Measurements from ENCODE around the gene SPNS1. TPM values are rescaled to one million over a fixed set of nuclear protein-coding genes. Genes with fewer than 3 reads are reported as not detected.

The SPNS1 gene
- total RNA-seq, 1 experiment from 2014 or later = 61.3 TPM

DNA sequence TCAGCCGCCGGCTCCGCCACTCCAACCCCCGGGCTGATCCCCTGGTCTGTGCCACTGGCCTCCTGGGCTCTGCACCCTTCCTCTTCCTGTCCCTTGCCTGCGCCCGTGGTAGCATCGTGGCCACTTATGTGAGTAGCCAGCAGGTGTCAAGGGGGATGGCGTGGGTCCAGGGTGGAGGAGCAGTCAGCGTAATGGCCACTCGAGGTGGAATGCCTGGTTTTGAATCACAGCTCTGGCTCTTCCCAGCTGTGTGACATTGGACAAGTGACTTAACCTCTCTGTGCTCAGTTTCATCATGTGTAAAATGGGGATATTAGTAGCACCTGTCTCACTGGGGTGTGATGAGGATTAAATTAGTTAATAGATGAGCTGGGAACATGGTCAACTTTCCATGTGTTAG, 7.8 kb downstream of the SPNS1 start:
- H3K27ac Mint-ChIP-seq (ENCODE audit: unreplicated experiment) = no peak overlapping the region
- no peaks in the 10 kb centered on the region for H3K27me3 Mint-ChIP-seq (ENCODE audit: insufficient read depth, unreplicated experiment)
- TF ChIP-seq, protein P1, sequence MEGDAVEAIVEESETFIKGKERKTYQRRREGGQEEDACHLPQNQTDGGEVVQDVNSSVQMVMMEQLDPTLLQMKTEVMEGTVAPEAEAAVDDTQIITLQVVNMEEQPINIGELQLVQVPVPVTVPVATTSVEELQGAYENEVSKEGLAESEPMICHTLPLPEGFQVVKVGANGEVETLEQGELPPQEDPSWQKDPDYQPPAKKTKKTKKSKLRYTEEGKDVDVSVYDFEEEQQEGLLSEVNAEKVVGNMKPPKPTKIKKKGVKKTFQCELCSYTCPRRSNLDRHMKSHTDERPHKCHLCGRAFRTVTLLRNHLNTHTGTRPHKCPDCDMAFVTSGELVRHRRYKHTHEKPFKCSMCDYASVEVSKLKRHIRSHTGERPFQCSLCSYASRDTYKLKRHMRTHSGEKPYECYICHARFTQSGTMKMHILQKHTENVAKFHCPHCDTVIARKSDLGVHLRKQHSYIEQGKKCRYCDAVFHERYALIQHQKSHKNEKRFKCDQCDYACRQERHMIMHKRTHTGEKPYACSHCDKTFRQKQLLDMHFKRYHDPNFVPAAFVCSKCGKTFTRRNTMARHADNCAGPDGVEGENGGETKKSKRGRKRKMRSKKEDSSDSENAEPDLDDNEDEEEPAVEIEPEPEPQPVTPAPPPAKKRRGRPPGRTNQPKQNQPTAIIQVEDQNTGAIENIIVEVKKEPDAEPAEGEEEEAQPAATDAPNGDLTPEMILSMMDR (IDR thresholded peaks at IDR 0.05; ENCODE audit: insufficient read depth in 1 of 2, low read depth in 1 of 2, low read length in 1 of 2, severe bottlenecking in 1 of 2, unreplicated experiment in 1 of 2) = no peak
- ChIA-PET POLR2A (no interaction called here), CTCF (no interaction called here)
- no peaks in the 10 kb centered on the region for H3K9me3 Mint-ChIP-seq (ENCODE audit: unreplicated experiment)
- Histone ChIP-seq H3K27me3 (replicated peaks; ENCODE audit: control insufficient read depth, insufficient read depth, low read length) (no peaks in the 10 kb centered on the region), H3K4me1 (no peaks in the 10 kb centered on the region), H3K4me3 (ENCODE audit: low read depth, low read length) (no peak overlapping the region), H3K9me3 (no peaks in the 10 kb centered on the region), H3K36me3 (ENCODE audit: control insufficient read depth, insufficient read depth, low read length) (peaks cover 1% of the 10 kb centered on the region)
- H3K4me3 Mint-ChIP-seq (ENCODE audit: unreplicated experiment) = no peak overlapping the region
- no TSS peak for BruUV-seq (replicated peaks)
- peaks cover 7% of the 10 kb centered on the region for H3K4me1 Mint-ChIP-seq (ENCODE audit: low read depth, unreplicated experiment)
- peaks cover 17% of the 10 kb centered on the region for H3K36me3 Mint-ChIP-seq (ENCODE audit: insufficient read depth, unreplicated experiment)
- intact Hi-C loops (cut with micrococcal nuclease; ENCODE audit: unreplicated experiment) = no loop called here
- no peak for DNase-seq

DNA sequence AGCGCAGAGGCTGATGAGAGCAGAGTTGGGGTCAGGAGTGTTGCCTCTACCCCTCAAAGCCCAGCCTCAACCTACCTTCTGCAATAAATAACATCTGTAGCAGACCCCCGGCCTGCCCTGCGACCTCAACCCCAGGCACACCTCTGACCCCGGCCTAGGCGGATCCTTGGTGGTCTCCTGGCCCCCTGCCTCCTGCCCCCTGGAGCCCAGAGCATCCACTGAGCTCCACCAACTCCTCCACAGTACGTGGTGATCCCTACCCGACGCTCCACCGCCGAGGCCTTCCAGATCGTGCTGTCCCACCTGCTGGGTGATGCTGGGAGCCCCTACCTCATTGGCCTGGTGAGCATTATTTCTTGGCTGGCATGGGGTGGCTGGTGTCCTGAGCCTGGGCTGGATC, 8.4 kb downstream of the SPNS1 start:
- Mint-ChIP-seq H3K36me3 (ENCODE audit: insufficient read depth, unreplicated experiment) (peaks cover 17% of the 10 kb centered on the region), H3K9me3 (ENCODE audit: unreplicated experiment) (no peaks in the 10 kb centered on the region), H3K4me1 (ENCODE audit: low read depth, unreplicated experiment) (peaks cover 7% of the 10 kb centered on the region), H3K4me3 (ENCODE audit: unreplicated experiment) (no peak overlapping the region), H3K27me3 (ENCODE audit: insufficient read depth, unreplicated experiment) (no peaks in the 10 kb centered on the region), H3K27ac (ENCODE audit: unreplicated experiment) (no peak overlapping the region)
- no TSS peak for BruUV-seq (replicated peaks)
- POLR2A ChIA-PET = no interaction called here
- no peak for DNase-seq
- TF ChIP-seq, protein P1 (IDR thresholded peaks at IDR 0.05; ENCODE audit: insufficient read depth in 1 of 2, low read depth in 1 of 2, low read length in 1 of 2, severe bottlenecking in 1 of 2, unreplicated experiment in 1 of 2) = no peak
- Histone ChIP-seq H3K4me1 (no peaks in the 10 kb centered on the region), H3K27me3 (replicated peaks; ENCODE audit: control insufficient read depth, insufficient read depth, low read length) (no peaks in the 10 kb centered on the region), H3K36me3 (ENCODE audit: control insufficient read depth, insufficient read depth, low read length) (peaks cover 1% of the 10 kb centered on the region), H3K9me3 (no peaks in the 10 kb centered on the region), H3K4me3 (ENCODE audit: low read depth, low read length) (no peak overlapping the region)
- CTCF ChIA-PET = no interaction called here
- intact Hi-C loops (cut with micrococcal nuclease; ENCODE audit: unreplicated experiment) = no loop called here

DNA sequence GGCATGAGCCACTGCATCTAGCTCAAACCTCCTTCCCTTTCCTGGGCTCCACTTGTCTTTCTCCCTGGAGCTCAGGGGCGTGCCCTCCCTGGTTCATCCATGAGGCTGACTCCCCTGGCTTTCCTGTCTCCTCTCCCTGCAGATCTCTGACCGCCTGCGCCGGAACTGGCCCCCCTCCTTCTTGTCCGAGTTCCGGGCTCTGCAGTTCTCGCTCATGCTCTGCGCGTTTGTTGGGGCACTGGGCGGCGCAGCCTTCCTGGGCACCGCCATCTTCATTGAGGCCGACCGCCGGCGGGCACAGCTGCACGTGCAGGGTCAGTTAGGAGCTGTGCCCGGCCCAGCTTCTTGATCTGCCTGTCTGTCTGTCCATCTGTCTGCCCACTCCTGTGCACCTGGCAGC, 9.1 kb downstream of the SPNS1 start:
- POLR2A ChIA-PET = no interaction called here
- TF ChIP-seq, protein P1 (IDR thresholded peaks at IDR 0.05; ENCODE audit: insufficient read depth in 1 of 2, low read depth in 1 of 2, low read length in 1 of 2, severe bottlenecking in 1 of 2, unreplicated experiment in 1 of 2) = no peak
- BruUV-seq (replicated peaks) = no TSS peak

More for the DNA sequence above, 9.1 kb downstream of the SPNS1 start:
- no peak overlapping the region for H3K4me3 ChIP-seq (ENCODE audit: low read depth, low read length)
- CTCF ChIA-PET = no interaction called here
- peaks cover 1% of the 10 kb centered on the region for H3K36me3 ChIP-seq (ENCODE audit: control insufficient read depth, insufficient read depth, low read length)
- H3K9me3 Mint-ChIP-seq (ENCODE audit: unreplicated experiment) = no peaks in the 10 kb centered on the region
- H3K27me3 Mint-ChIP-seq (ENCODE audit: insufficient read depth, unreplicated experiment) = no peaks in the 10 kb centered on the region
- no peaks in the 10 kb centered on the region for H3K27me3 ChIP-seq (replicated peaks; ENCODE audit: control insufficient read depth, insufficient read depth, low read length)
- intact Hi-C loops (cut with micrococcal nuclease; ENCODE audit: unreplicated experiment) = no loop called here
- H3K36me3 Mint-ChIP-seq (ENCODE audit: insufficient read depth, unreplicated experiment) = peaks cover 17% of the 10 kb centered on the region
- DNase-seq = no peak
- H3K27ac Mint-ChIP-seq (ENCODE audit: unreplicated experiment) = no peak overlapping the region
- H3K4me3 Mint-ChIP-seq (ENCODE audit: unreplicated experiment) = no peak overlapping the region
- no peaks in the 10 kb centered on the region for H3K4me1 ChIP-seq
- H3K9me3 ChIP-seq = no peaks in the 10 kb centered on the region
- peaks cover 1% of the 10 kb centered on the region for H3K4me1 Mint-ChIP-seq (ENCODE audit: low read depth, unreplicated experiment)

Measured in Caco-2 (cell line).